ENCODE data around the gene NUBPL.

NUBPL gene

DNA sequence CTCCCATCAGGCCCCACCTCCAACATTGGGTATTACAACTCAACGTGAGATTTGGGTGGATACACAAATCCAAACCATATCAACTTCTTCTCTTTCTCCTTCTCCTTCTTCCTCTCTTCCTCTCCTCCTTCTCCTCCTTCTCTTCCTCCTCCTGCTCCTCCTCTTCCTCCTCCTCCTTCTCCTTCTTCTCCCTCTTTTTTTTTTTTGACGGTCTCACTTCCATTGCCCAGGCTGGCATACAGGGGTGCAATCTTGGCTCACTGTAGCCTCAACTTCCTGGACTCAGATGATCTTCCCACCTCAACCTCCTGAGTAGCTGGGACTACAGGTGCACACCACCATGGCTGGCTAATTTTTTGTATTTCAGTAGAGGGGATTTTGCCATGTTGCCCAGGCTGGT, 11.4 kb upstream of the NUBPL start:
- Histone ChIP-seq H3K4me1 (ENCODE audit: control insufficient read depth, insufficient read depth, low read length, unreplicated experiment) (no peaks in the 10 kb centered on the region), H3K27ac (ENCODE audit: low read depth, low read length) (no peak overlapping the region), H2AFZ (ENCODE audit: low read length, unreplicated experiment) (no peak overlapping the region), H3K27me3 (ENCODE audit: insufficient read depth, low read length) (peaks cover 54% of the 10 kb centered on the region), H3K36me3 (ENCODE audit: insufficient read depth, low read length) (no peaks in the 10 kb centered on the region), H3K4me3 (ENCODE audit: low read depth, low read length) (no peak overlapping the region), H3K79me2 (ENCODE audit: control insufficient read depth, insufficient read depth, low read length, unreplicated experiment) (no peaks in the 10 kb centered on the region)

DNA sequence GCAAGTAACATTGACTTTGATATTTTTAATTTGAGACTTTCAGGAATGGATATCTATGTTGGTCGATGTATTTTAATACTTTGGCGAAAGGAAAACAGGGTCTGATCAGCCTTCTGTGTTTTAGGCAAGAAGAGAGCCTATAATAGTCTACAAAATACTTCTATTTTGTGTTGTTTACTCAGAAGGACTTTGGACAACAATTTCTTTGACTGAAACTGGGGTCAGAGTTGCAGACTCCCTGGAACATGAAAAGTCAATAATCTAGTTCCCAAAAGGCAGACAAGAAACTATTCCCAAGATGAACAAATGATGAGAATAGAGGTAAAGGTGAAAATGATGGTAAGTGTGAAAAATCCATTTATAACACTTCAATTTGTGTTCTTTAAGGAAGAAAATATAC, 10.6 kb upstream of the NUBPL start:
- H3K4me1 ChIP-seq (ENCODE audit: control insufficient read depth, insufficient read depth, low read length, unreplicated experiment), result no peaks in the 10 kb centered on the region
- no peaks in the 10 kb centered on the region for H3K79me2 ChIP-seq (ENCODE audit: control insufficient read depth, insufficient read depth, low read length, unreplicated experiment)
- no peak overlapping the region for H3K27ac ChIP-seq (ENCODE audit: low read depth, low read length)
- peaks cover 62% of the 10 kb centered on the region for H3K27me3 ChIP-seq (ENCODE audit: insufficient read depth, low read length)
- no peaks in the 10 kb centered on the region for H3K36me3 ChIP-seq (ENCODE audit: insufficient read depth, low read length)
- H3K4me3 ChIP-seq (ENCODE audit: low read depth, low read length), result no peak overlapping the region
- no peak overlapping the region for H2AFZ ChIP-seq (ENCODE audit: low read length, unreplicated experiment)

GRCh38 chr14:31556191-31556590, 5.0 kb upstream of the NUBPL start:
- Histone ChIP-seq H3K27ac (ENCODE audit: low read depth, low read length) (no peak overlapping the region), H3K4me3 (ENCODE audit: low read depth, low read length) (no peak overlapping the region), H3K36me3 (ENCODE audit: insufficient read depth, low read length) (no peaks in the 10 kb centered on the region), H3K79me2 (ENCODE audit: control insufficient read depth, insufficient read depth, low read length, unreplicated experiment) (no peaks in the 10 kb centered on the region), H2AFZ (ENCODE audit: low read length, unreplicated experiment) (no peak overlapping the region), H3K4me1 (ENCODE audit: control insufficient read depth, insufficient read depth, low read length, unreplicated experiment) (no peaks in the 10 kb centered on the region), H3K27me3 (ENCODE audit: insufficient read depth, low read length) (peaks cover 61% of the 10 kb centered on the region)

- Histone ChIP-seq H3K27ac (ENCODE audit: low read depth, low read length) (no peak overlapping the region), H2AFZ (ENCODE audit: low read length, unreplicated experiment) (no peak overlapping the region), H3K4me3 (ENCODE audit: low read depth, low read length) (no peak overlapping the region), H3K27me3 (ENCODE audit: insufficient read depth, low read length) (peaks cover 31% of the 10 kb centered on the region), H3K36me3 (ENCODE audit: insufficient read depth, low read length) (no peaks in the 10 kb centered on the region), H3K79me2 (ENCODE audit: control insufficient read depth, insufficient read depth, low read length, unreplicated experiment) (peaks cover 3% of the 10 kb centered on the region), H3K4me1 (ENCODE audit: control insufficient read depth, insufficient read depth, low read length, unreplicated experiment) (peaks cover 15% of the 10 kb centered on the region)
Measured at GRCh38 chr14:31559939-31560338, 1.3 kb upstream of the NUBPL start.

DNA sequence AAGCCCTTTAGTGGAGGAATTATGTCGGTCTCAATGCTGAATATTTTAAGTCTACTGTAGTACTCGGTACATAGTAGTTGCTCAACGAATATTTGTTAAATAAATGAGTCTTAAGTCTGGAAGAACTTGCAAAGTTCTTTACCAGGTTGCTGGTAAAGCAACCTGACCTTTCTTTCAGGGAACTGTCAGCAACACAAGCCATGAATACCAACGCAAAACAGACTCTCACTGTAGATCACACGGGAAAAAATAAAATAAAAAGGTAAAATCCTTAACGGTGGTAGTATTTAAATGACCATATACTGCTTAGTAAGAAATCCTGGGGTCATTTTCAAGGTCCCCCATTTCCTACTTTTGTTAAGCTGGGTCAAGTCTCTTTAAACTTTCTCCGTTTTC, 447 bp upstream of the NUBPL start:
- H3K79me2 ChIP-seq (ENCODE audit: control insufficient read depth, insufficient read depth, low read length, unreplicated experiment), result peaks cover 3% of the 10 kb centered on the region
- H3K36me3 ChIP-seq (ENCODE audit: insufficient read depth, low read length), result peaks cover 7% of the 10 kb centered on the region; the same call in 1 of the 2 replicates
- peak overlapping the region; percentile 27 for H3K27ac ChIP-seq (ENCODE audit: low read depth, low read length)
- H2AFZ ChIP-seq (ENCODE audit: low read length, unreplicated experiment), result peak overlapping the region; percentile 98
- peaks cover 15% of the 10 kb centered on the region for H3K4me1 ChIP-seq (ENCODE audit: control insufficient read depth, insufficient read depth, low read length, unreplicated experiment)
- peaks cover 22% of the 10 kb centered on the region for H3K27me3 ChIP-seq (ENCODE audit: insufficient read depth, low read length)
- H3K4me3 ChIP-seq (ENCODE audit: low read depth, low read length), result peak overlapping the region; percentile 88

- Histone ChIP-seq H3K27me3 (ENCODE audit: insufficient read depth, low read length) (no peaks in the 10 kb centered on the region), H3K4me1 (ENCODE audit: control insufficient read depth, insufficient read depth, low read length, unreplicated experiment) (peaks cover 37% of the 10 kb centered on the region), H3K27ac (ENCODE audit: low read depth, low read length) (no peak overlapping the region), H3K36me3 (ENCODE audit: insufficient read depth, low read length) (peaks cover 11% of the 10 kb centered on the region), H3K4me3 (ENCODE audit: low read depth, low read length) (no peak overlapping the region), H3K79me2 (ENCODE audit: control insufficient read depth, insufficient read depth, low read length, unreplicated experiment) (peaks cover 3% of the 10 kb centered on the region), H2AFZ (ENCODE audit: low read length, unreplicated experiment) (no peak overlapping the region)
Measured at GRCh38 chr14:31564194-31564593, 3.0 kb downstream of the NUBPL start.

GRCh38 chr14:31566456-31566855, 5.3 kb downstream of the NUBPL start:
- H3K4me1 ChIP-seq (ENCODE audit: control insufficient read depth, insufficient read depth, low read length, unreplicated experiment), result peaks cover 41% of the 10 kb centered on the region
- peaks cover 3% of the 10 kb centered on the region for H3K79me2 ChIP-seq (ENCODE audit: control insufficient read depth, insufficient read depth, low read length, unreplicated experiment)
- no peak overlapping the region for H3K4me3 ChIP-seq (ENCODE audit: low read depth, low read length)
- peak overlapping the region; percentile 89; the same call in 1 of the 2 replicates for H3K27ac ChIP-seq (ENCODE audit: low read depth, low read length)
- peaks cover 11% of the 10 kb centered on the region for H3K36me3 ChIP-seq (ENCODE audit: insufficient read depth, low read length)
- H2AFZ ChIP-seq (ENCODE audit: low read length, unreplicated experiment), result no peak overlapping the region
- H3K27me3 ChIP-seq (ENCODE audit: insufficient read depth, low read length), result no peaks in the 10 kb centered on the region

DNA sequence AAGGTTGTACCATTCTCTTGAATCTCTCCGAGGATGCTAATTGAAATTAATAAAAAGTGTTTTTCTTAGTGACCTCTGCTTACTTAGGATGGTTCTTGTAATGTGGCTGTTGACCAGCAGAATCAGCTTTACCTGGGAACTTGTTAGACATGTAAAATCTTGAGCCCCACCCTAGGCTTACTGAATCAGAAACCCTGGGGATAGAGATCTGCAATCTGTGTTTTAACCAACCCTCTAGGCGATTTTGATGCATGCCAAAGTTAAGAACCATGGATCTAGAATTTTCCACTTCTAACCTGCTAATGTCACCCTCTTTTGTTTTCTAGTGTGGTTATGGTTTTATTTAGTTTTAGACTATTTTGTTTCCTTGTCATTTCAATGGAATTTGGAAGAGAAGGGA, 6.5 kb downstream of the NUBPL start:
- Histone ChIP-seq H2AFZ (ENCODE audit: low read length, unreplicated experiment) (peak overlapping the region; percentile 78), H3K79me2 (ENCODE audit: control insufficient read depth, insufficient read depth, low read length, unreplicated experiment) (no peaks in the 10 kb centered on the region), H3K4me1 (ENCODE audit: control insufficient read depth, insufficient read depth, low read length, unreplicated experiment) (peaks cover 36% of the 10 kb centered on the region), H3K4me3 (ENCODE audit: low read depth, low read length) (peak overlapping the region; percentile 63), H3K36me3 (ENCODE audit: insufficient read depth, low read length) (peaks cover 11% of the 10 kb centered on the region), H3K27ac (ENCODE audit: low read depth, low read length) (peak overlapping the region; percentile 89), H3K27me3 (ENCODE audit: insufficient read depth, low read length) (no peaks in the 10 kb centered on the region)

GRCh38 chr14:31568161-31568560, 7.0 kb downstream of the NUBPL start:
- Histone ChIP-seq H3K27me3 (ENCODE audit: insufficient read depth, low read length) (no peaks in the 10 kb centered on the region), H3K4me3 (ENCODE audit: low read depth, low read length) (peak overlapping the region; percentile 63), H2AFZ (ENCODE audit: low read length, unreplicated experiment) (peak overlapping the region; percentile 78), H3K36me3 (ENCODE audit: insufficient read depth, low read length) (peaks cover 14% of the 10 kb centered on the region), H3K27ac (ENCODE audit: low read depth, low read length) (peak overlapping the region; percentile 89), H3K4me1 (ENCODE audit: control insufficient read depth, insufficient read depth, low read length, unreplicated experiment) (peaks cover 33% of the 10 kb centered on the region), H3K79me2 (ENCODE audit: control insufficient read depth, insufficient read depth, low read length, unreplicated experiment) (no peaks in the 10 kb centered on the region)

- peak overlapping the region; percentile 89 for H3K27ac ChIP-seq (ENCODE audit: low read depth, low read length)
- H3K4me3 ChIP-seq (ENCODE audit: low read depth, low read length), result peak overlapping the region; percentile 63
- H2AFZ ChIP-seq (ENCODE audit: low read length, unreplicated experiment), result no peak overlapping the region
- no peaks in the 10 kb centered on the region for H3K27me3 ChIP-seq (ENCODE audit: insufficient read depth, low read length)
- peaks cover 30% of the 10 kb centered on the region for H3K4me1 ChIP-seq (ENCODE audit: control insufficient read depth, insufficient read depth, low read length, unreplicated experiment)
- H3K36me3 ChIP-seq (ENCODE audit: insufficient read depth, low read length), result peaks cover 16% of the 10 kb centered on the region
- no peaks in the 10 kb centered on the region for H3K79me2 ChIP-seq (ENCODE audit: control insufficient read depth, insufficient read depth, low read length, unreplicated experiment)
Measured at GRCh38 chr14:31568671-31569070, 7.5 kb downstream of the NUBPL start.

- H3K27ac ChIP-seq (ENCODE audit: low read depth, low read length), result no peak overlapping the region
- H3K79me2 ChIP-seq (ENCODE audit: control insufficient read depth, insufficient read depth, low read length, unreplicated experiment), result no peaks in the 10 kb centered on the region
- H2AFZ ChIP-seq (ENCODE audit: low read length, unreplicated experiment), result no peak overlapping the region
- H3K4me1 ChIP-seq (ENCODE audit: control insufficient read depth, insufficient read depth, low read length, unreplicated experiment), result peaks cover 13% of the 10 kb centered on the region
- H3K4me3 ChIP-seq (ENCODE audit: low read depth, low read length), result no peak overlapping the region
- no peaks in the 10 kb centered on the region for H3K27me3 ChIP-seq (ENCODE audit: insufficient read depth, low read length)
- 0 out of 2 replicates have a peak, but pooled peaks cover 4% of the 10 kb centered on the region for H3K36me3 ChIP-seq (ENCODE audit: insufficient read depth, low read length)
Measured at GRCh38 chr14:31572955-31573354, 11.8 kb downstream of the NUBPL start.
